GM13977 (cell line): ENCODE data around the gene VEGFA.

Experiments
- DNase-seq: peaks from one replicate; pipeline ENCODE4 v3.0.0; 2012; ENCODE audit warnings: low spot score
- CTCF ChIP-seq: IDR thresholded peaks from 2 replicates; pipeline ENCODE4 v1.5.1; 2012; ENCODE audit warnings: mild to moderate bottlenecking, control low read depth; ENCODE audit not compliant: insufficient read depth; ENCODE audit errors: extremely low read depth, missing control alignments
- in situ Hi-C: fragments of 300-500 bp; cut with MboI; formaldehyde crosslinking; loops from one replicate; pipeline ENCODE4 v1.12.0; 2022; ENCODE audit warnings: low sequenced_read_pairs, low pct_unique_long_range_greater_than_20kb, mixed read lengths, inconsistent platforms; ENCODE audit not compliant: unreplicated experiment

The VEGFA gene

GRCh38 chr6:43790031-43790430 lies 20.0 kb downstream of the VEGFA start:
- in situ Hi-C loops, result no loop called here
- DNase-seq, result no peak
- no peak for TF ChIP-seq CTCF

- no peak for DNase-seq
- in situ Hi-C loops, result no loop called here
- no peak for TF ChIP-seq CTCF
These were observed 21.9 kb downstream of the VEGFA start for GRCh38 chr6:43791745-43792422.

- no peak for TF ChIP-seq CTCF
- in situ Hi-C loops, result no loop called here
- DNase-seq, result no peak
These were observed 23.3 kb downstream of the VEGFA start for GRCh38 chr6:43793154-43793874.

GRCh38 chr6:43793875-43794242 lies 23.8 kb downstream of the VEGFA start:
- DNase-seq, result no peak
- TF ChIP-seq CTCF, result no peak
- in situ Hi-C loops, result no loop called here

- in situ Hi-C loops, result no loop called here
These were observed 25.4 kb downstream of the VEGFA start for GRCh38 chr6:43795421-43795820.

GRCh38 chr6:43796168-43796567 lies 26.2 kb downstream of the VEGFA start:
- no peak for DNase-seq
- in situ Hi-C loops, result no loop called here
- no peak for TF ChIP-seq CTCF

More at GRCh38 chr6:43795421-43795820, 25.4 kb downstream of the VEGFA start:
- no peak for DNase-seq
- TF ChIP-seq CTCF, result no peak
